GM18507 (cell line): ENCODE results near the gene ZFYVE9.

Source experiments
- DNase-seq: peaks from one replicate; pipeline ENCODE4 v3.0.0; 2011; ENCODE audit warnings: low read depth; ENCODE audit not compliant: insufficient read length; ENCODE audit errors: extremely low spot score
- FAIRE-seq: peaks from 2 replicates; lab custom pipeline; 2011; peaks lifted over from hg19 to GRCh38; lab: Jason Lieb, UNC

The ZFYVE9 gene

DNA sequence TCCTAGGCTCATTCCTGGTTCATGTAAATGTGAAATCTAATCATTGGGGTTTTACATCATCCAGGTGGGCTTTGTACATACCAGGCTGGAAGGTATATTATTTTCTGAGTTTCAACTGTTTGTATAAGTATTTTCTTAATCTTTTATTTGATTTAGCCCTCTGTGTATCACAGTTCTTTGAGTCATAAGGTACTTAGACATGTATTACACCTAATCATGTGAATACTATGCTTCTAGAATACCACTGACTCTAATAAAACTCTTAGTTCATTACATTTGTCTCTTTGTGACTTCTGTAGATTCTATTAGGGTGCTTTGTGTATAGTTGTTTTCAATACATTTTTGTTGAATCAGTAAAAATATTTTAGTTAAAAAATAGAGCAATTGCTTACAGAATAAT, 92.8 kb downstream of the ZFYVE9 start:
- FAIRE-seq, result no peak

DNA sequence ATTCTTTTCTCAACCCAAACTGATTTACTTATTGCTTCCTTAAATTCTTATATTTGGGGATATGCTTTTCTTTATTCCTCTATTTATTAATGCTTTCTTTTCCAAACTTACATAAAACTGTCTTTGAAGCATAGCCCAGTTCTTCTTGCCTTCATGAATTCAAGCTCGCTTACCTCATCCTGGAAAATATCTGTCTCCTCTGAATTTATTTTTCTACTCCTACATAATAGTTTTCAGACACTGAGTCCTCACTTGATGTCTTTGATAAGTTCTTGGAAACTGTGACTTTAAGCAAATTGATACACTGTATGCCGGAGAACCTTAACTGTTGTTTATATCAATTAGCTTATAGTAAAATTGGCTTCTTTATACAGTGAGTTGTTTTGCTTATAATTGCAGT, 93.8 kb downstream of the ZFYVE9 start:
- FAIRE-seq, result no peak
- DNase-seq, result no peak

More for the DNA sequence above, 92.8 kb downstream of the ZFYVE9 start:
- no peak for DNase-seq

DNA sequence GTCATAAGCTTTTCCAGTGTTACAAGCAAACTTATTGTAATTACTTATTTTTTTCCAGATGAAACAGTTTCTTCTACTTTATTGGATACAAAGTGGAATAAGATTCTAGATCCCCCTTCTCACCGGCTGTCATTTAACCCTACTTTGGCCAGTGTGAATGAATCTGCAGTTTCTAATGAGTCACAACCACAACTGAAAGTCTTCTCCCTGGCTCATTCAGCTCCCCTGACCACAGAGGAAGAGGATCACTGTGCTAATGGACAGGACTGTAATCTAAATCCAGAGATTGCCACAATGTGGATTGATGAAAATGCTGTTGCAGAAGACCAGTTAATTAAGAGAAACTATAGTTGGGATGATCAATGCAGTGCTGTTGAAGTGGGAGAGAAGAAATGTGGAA, 95.5 kb downstream of the ZFYVE9 start:
- no peak for DNase-seq

DNA sequence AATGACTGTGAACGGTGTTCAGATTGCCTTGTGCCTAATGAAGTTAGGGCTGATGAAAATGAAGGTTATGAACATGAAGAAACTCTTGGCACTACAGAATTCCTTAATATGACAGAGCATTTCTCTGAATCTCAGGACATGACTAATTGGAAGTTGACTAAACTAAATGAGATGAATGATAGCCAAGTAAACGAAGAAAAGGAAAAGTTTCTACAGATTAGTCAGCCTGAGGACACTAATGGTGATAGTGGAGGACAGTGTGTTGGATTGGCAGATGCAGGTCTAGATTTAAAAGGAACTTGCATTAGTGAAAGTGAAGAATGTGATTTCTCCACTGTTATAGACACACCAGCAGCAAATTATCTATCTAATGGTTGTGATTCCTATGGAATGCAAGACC, 96.6 kb downstream of the ZFYVE9 start:
- no peak for FAIRE-seq
- DNase-seq, result no peak

More for the DNA sequence above, 95.5 kb downstream of the ZFYVE9 start:
- FAIRE-seq, result no peak

DNA sequence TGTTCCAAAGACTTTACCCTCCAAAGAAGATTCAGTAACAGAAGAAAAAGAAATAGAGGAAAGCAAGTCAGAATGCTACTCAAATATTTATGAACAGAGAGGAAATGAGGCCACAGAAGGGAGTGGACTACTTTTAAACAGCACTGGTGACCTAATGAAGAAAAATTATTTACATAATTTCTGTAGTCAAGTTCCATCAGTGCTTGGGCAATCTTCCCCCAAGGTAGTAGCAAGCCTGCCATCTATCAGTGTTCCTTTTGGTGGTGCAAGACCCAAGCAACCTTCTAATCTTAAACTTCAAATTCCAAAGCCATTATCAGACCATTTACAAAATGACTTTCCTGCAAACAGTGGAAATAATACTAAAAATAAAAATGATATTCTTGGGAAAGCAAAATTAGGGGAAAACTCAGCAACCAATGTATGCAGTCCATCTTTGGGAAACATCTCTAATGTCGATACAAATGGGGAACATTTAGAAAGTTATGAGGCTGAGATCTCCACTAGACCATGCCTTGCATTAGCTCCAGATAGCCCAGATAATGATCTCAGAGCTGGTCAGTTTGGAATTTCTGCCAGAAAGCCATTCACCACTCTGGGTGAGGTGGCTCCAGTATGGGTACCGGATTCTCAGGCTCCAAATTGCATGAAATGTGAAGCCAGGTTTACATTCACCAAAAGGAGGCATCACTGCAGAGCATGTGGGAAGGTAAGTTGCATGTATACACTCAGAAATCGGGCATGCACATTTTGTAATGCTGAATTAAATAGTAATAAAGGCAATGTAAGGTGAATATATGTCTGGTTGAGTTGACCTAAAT, 97.2 kb downstream of the ZFYVE9 start:
- FAIRE-seq, result no peak
- no peak for DNase-seq

DNA sequence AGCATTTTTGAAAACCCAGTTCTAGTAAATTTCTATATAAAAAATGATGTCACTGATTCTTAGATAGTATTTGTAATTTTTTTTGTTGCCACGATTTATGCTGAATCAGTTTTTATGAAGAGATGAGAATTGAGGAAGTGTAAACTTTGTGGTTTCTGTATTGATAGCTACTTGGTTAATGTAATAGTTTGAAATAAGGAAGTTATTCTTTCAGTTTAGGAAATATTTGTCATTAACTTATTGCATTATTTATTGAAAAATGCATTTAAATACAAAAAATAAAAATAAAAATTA, 97.8 kb downstream of the ZFYVE9 start:
- FAIRE-seq (peak; percentile 78), DNase-seq (peak; percentile 9)

DNA sequence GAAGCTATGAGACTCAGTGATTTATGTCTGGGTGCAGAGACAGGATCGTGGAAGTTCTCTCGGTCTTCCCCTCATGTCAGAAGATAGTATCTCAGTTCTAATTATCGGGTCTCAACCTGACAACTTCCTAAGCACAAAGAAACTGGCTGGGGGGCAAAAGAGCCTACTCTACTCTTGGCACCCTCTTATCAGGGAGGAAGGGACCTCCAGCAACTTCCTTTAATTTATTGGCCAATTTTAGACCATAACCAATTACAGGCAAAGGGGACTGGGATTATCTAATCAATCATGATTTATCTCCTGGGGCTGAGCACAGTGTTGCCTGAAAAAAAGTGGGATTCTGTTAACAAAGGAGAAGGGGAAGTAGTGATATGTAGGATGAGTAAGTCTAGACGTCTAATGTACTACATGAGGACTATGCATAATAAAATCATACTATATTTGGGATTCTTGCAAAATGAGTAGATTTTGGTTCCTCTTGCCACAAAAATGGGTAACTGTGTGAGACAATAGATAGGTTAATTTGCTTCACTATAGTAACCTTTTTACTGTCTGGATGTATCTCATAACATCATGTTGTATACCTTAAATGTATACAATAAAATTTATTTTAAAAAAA, 98.8 kb downstream of the ZFYVE9 start:
- FAIRE-seq, result peak; percentile 31
- no peak for DNase-seq

DNA sequence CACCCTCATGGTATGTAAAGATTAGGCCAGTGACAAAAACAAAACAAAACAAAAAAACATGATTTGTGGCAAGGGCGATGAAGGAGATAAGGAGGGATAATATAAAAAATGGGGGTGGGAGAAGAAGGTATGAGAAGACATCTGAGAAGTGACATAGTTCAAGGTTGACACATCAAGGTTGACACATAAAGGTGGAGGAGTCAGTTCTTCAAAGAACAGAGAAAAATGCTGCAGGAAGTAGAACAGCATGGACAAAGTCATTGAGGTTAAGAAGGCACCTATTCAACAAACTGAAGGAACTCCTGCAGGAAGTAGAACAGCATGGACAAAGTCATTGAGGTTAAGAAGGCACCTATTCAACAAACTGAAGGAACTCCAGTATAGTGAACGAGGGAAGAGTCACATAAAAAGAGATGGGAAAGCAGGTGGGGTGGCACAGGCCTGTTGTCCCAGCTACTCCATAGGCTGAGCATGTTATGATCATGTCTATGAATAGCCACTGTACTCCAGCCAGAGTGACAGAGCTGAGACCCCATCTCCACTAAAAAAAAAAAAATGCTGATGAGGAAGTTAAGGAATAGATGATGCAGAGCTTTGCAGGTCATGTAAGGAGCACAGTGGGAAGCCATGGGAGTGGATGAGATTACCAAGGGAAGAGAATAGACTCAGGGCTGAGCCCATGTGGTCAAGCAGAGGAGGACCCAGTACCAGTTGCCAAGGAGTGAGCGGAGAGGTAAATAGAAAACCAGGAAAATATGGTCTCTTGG, 101.5 kb downstream of the ZFYVE9 start:
- no peak for FAIRE-seq
- no peak for DNase-seq

DNA sequence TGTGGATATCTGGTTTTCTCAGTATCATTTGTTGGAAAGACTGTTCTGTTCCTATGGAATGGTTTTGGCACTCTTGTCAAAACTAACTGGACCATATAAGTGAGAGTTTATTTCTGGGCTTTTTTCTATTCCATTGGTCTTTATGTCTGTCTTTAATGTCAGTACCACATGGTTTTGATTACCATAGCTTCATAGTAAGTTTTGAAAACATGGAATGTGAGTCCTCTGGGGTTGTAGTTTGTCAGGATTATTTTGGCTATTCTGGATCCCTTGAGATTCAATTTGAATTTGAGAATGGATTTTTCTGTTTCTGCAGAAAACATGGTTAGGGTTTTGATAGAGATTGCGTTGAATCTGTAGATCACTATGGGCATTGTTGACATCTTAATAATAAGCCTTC, 107.9 kb downstream of the ZFYVE9 start:
- DNase-seq (no peak), FAIRE-seq (no peak)

DNA sequence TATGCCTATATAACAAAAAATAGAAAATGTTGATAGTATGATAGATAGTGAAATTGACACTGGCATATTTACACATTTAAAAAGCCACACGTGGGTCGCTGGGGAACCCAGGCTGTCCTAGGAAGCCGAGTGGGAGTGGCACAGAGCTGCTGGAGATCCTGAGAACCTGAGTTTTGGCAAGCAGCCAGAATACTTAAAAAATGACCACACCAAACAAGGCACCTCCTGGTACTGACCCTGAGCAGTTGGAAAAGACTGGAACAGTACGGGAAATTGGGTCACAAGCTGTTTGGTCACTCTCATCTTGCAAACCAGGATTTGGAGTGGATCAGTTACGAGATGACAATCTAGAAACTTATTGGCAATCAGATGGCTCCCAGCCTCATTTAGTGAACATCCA, 111.5 kb downstream of the ZFYVE9 start:
- DNase-seq, result no peak
- FAIRE-seq, result no peak

DNA sequence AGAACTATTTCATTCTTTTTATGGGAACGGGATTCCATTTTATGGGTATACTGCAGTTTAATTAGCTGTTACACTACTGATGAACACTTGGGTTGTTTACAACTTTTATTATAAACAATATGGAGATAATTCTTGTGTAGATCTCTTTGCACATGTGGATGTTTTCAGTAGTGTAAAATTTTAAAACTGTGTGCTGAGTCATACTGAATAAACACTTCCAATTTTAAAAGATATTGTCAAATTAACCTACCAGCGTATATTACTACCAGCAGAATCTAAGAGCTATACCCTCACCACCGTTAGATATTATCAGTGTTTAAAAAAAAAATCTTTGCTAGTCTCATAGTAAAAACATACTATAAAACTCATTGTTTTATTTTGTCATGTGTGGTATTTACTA, 118.0 kb downstream of the ZFYVE9 start:
- FAIRE-seq, result no peak
- DNase-seq, result no peak

DNA sequence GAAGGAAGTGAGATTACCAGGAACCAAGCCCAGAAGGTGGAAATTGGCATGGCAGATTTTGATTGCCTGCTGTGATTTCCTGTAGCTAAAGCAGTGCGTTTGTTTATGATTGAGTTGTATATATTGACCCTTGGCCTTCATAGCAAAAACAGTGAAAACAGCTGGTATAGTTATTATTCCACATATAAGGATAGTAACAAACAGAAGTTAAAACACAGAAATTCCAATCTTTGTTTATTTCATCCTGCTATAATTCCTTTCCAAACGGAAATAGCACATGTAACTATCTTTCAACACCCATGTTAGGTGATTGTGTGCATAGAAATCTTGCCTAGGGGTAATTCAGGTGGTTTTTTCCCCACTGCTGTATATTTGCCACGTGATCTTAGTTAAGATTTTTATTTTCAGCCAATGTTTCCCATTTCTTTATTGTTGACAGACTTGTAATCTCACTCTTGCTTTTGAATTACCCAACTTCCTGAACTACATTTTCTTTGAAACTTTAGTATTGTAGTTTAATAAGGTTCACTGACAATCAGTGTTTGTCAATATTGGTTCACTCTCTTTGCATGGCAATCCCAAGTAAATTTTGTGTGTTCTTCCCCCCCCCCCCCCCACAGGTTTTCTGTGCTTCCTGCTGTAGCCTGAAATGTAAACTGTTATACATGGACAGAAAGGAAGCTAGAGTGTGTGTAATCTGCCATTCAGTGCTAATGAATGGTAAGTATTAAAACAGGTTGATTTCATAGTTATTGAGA, 121.4 kb downstream of the ZFYVE9 start:
- DNase-seq (no peak), FAIRE-seq (no peak)

DNA sequence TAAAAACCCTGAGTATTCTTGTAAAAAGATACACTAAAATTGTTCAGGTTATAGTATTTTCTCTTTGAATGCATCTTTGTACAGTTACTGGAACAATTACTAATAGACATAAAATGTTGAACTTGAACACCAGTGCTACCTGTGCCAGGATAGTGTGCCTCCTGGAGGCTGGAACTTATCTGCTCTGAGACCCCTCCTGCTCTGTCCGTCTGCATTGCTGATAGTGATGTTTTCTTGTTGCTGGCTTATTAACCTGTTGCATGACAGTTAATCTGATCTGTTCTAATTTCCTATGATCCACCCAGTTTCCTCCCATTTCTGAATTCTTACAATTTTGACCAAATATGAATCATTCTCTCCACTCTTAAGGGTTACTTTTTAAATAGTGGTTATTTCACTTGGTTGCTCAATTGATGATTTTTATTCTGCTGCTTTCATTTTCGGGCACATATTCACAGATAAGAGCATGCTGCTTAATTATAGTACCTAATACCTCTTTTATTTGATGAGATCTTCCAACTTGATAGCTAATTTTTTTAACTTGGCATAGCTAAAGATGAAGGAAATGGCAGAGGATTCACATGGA, 122.7 kb downstream of the ZFYVE9 start:
- no peak for DNase-seq
- FAIRE-seq, result no peak

DNA sequence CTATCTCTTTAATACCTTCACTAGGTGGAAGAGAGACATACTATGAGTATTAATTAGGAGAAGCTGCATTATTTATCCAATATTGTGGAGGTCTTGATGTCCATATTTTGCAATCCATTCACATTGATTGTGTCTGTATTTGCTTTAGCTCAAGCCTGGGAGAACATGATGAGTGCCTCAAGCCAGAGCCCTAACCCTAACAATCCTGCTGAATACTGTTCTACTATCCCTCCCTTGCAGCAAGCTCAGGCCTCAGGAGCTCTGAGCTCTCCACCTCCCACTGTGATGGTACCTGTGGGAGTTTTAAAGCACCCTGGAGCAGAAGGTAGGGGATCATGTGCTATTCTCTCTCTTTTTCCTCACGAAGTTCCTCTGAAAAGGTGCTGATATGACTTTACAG, 124.6 kb downstream of the ZFYVE9 start:
- DNase-seq, result no peak
- no peak for FAIRE-seq

DNA sequence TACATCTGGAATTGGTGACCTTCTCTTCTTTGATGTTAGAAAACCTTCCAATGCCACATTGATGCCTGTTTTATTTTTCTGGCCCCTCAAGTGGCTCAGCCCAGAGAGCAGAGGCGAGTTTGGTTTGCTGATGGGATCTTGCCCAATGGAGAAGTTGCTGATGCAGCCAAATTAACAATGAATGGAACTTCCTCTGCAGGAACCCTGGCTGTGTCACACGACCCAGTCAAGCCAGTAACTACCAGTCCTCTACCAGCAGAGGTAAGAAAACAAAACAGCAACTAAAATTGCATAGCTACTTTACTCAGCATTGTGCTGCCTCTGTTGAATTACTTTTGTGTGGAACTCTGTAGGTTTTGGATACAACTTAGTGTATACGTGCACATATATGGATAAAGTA, 126.5 kb downstream of the ZFYVE9 start:
- FAIRE-seq (no peak), DNase-seq (no peak)

DNA sequence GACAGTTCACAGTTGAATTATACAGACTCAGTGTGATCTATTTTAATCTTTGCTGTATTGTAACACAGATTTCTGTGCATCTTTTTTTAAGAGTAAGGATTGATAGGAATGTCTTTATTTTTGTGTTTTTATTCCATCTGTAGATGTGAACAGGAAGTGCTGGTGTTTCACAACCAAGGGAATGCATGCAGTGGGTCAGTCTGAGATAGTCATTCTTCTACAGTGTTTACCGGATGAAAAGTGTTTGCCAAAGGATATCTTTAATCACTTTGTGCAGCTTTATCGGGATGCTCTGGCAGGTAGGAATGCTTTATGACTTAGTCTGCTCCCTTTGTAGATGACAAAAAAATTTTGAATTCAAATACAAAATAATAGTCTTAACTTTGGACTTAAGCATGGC, 139.6 kb downstream of the ZFYVE9 start:
- no peak for FAIRE-seq
- DNase-seq, result no peak

DNA sequence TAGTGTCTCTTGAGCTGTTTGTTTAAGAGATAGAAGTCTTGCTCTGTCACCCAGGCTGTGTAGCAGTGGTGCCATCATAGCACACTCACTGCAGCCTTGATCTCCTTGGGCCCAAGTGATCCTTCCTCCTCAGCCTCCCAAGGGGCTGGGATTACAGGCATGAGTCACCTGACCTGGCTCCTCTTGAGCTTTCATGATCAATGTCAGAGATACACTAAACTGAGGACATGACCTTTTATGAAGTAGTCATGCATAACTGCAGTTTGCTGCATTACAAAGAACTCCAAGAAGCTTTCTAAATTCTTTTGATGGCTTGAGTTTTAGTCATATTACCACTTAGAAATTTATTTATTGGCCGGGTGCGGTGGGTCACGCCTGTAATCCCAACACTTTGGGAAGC, 146.4 kb downstream of the ZFYVE9 start:
- FAIRE-seq, result no peak
- no peak for DNase-seq

DNA sequence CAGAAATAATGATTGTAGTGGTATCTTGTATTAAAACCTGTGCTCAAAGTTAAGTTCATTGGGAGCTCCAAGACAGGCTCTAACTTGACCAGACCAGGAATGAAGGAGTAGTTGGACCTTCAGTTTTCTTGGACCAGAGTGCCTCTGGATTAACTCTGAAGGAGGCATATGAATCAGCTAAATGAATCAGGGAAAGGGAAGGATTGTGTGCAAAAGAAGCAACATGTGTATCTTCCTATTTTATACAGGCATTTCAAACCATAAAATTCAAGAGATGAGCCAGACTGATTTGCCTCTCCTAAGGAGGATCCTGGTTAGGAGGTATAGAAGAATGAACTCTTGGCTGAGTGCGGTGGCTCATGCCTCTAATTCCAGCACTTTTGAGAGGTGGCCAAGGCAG, 152.7 kb downstream of the ZFYVE9 start:
- FAIRE-seq, result no peak
- DNase-seq, result no peak

DNA sequence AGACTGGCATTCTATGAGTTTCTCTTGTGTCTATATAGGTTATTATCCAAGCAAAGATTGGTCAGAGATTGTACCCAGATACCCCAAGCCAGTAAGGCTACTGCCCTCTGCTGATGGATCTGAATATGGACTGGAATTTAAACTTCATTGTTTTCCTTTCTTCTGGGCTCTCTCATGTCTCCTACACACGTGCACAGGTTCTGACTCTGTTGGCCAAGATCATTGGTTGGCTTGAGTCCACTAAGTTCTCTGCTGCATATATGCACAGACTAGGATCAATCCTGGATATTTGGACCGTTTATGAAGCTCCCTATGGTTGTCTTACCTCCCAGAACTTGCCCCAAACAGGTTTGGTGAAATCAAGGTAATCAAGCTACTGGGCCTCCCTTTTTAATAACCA, 154.5 kb downstream of the ZFYVE9 start:
- peak; percentile 9 for DNase-seq
- FAIRE-seq, result peak; percentile 66
